Measurements from ENCODE around the gene TTC23L. TPM values are rescaled to one million over a fixed set of nuclear protein-coding genes. Genes with fewer than 3 reads are reported as not detected.

The TTC23L gene
- total RNA-seq, 1 donor from 2014 or later = not detected

Other genes with a start within 250 kb of the TTC23L start
- gene RAI14, start 182.8 kb upstream of the TTC23L start, total RNA-seq = 24.9 TPM
- gene RAD1, start 76.3 kb downstream of the TTC23L start, total RNA-seq = 5.7 TPM
- 4.6 TPM for gene BRIX1, start 76.5 kb downstream of the TTC23L start, total RNA-seq
- gene DNAJC21, start 90.4 kb downstream of the TTC23L start, total RNA-seq = 18.5 TPM
- 50.8 TPM for gene AGXT2, start 208.8 kb downstream of the TTC23L start, total RNA-seq

Measured in left lobe of liver (tissue), 1 donor.